ENCODE results near the gene CAPN9.

CAPN9 gene

GRCh38 chr1:230818367-230818766 is 71.2 kb downstream of the CAPN9 start:
- TF ChIP-seq CTCF (IDR thresholded peaks at IDR 0.05): no peak
- H3K27me3 ChIP-seq: peaks cover 13% of the 10 kb centered on the region
- H3K36me3 ChIP-seq: no peaks in the 10 kb centered on the region
- no peaks in the 10 kb centered on the region for H3K4me1 ChIP-seq (ENCODE audit: control insufficient read depth in 1 of 2, insufficient read depth in 1 of 2, low read depth in 1 of 2, low read length in 1 of 2)
- H3K27ac ChIP-seq: no peak overlapping the region
- H3K9me3 ChIP-seq: no peaks in the 10 kb centered on the region
- no peak overlapping the region for H3K4me3 ChIP-seq (ENCODE audit: low read depth in 1 of 2, low read length in 1 of 2)

- no peak overlapping the region for H3K4me3 ChIP-seq (ENCODE audit: low read depth in 1 of 2, low read length in 1 of 2)
- H3K27me3 ChIP-seq: peaks cover 13% of the 10 kb centered on the region
- no peaks in the 10 kb centered on the region for H3K4me1 ChIP-seq (ENCODE audit: control insufficient read depth in 1 of 2, insufficient read depth in 1 of 2, low read depth in 1 of 2, low read length in 1 of 2)
- no peaks in the 10 kb centered on the region for H3K9me3 ChIP-seq
- no peak for TF ChIP-seq CTCF (IDR thresholded peaks at IDR 0.05)
- H3K36me3 ChIP-seq: no peaks in the 10 kb centered on the region
- H3K27ac ChIP-seq: no peak overlapping the region
Measured at GRCh38 chr1:230818901-230819300, 71.7 kb downstream of the CAPN9 start.

- TF ChIP-seq CTCF (IDR thresholded peaks at IDR 0.05): no peak
- Histone ChIP-seq H3K4me3 (ENCODE audit: low read depth in 1 of 2, low read length in 1 of 2) (no peak overlapping the region), H3K27me3 (peaks cover 12% of the 10 kb centered on the region), H3K36me3 (no peaks in the 10 kb centered on the region), H3K27ac (no peak overlapping the region), H3K9me3 (no peaks in the 10 kb centered on the region), H3K4me1 (ENCODE audit: control insufficient read depth in 1 of 2, insufficient read depth in 1 of 2, low read depth in 1 of 2, low read length in 1 of 2) (no peaks in the 10 kb centered on the region)
Measured at GRCh38 chr1:230819976-230820375, 72.8 kb downstream of the CAPN9 start.

- H3K27me3 ChIP-seq: peaks cover 6% of the 10 kb centered on the region
- no peak overlapping the region for H3K27ac ChIP-seq
- H3K4me1 ChIP-seq (ENCODE audit: control insufficient read depth in 1 of 2, insufficient read depth in 1 of 2, low read depth in 1 of 2, low read length in 1 of 2): peaks cover 4 to 6% of the 10 kb centered on the region in 2 experiments
- no peak for TF ChIP-seq CTCF (IDR thresholded peaks at IDR 0.05)
- H3K4me3 ChIP-seq (ENCODE audit: low read depth in 1 of 2, low read length in 1 of 2): no peak overlapping the region
- H3K36me3 ChIP-seq: no peaks in the 10 kb centered on the region
- H3K9me3 ChIP-seq: no peaks in the 10 kb centered on the region
Measured at GRCh38 chr1:230820568-230820967, 73.4 kb downstream of the CAPN9 start.

GRCh38 chr1:230821346-230821745 is 74.2 kb downstream of the CAPN9 start:
- no peaks in the 10 kb centered on the region for H3K27me3 ChIP-seq
- no peak for TF ChIP-seq CTCF (IDR thresholded peaks at IDR 0.05)
- no peak overlapping the region for H3K27ac ChIP-seq
- no peak overlapping the region for H3K4me3 ChIP-seq (ENCODE audit: low read depth in 1 of 2, low read length in 1 of 2)
- peaks cover 7 to 8% of the 10 kb centered on the region in 2 experiments for H3K4me1 ChIP-seq (ENCODE audit: control insufficient read depth in 1 of 2, insufficient read depth in 1 of 2, low read depth in 1 of 2, low read length in 1 of 2)
- no peaks in the 10 kb centered on the region for H3K36me3 ChIP-seq
- H3K9me3 ChIP-seq: no peaks in the 10 kb centered on the region

GRCh38 chr1:230822092-230822581 is 74.9 kb downstream of the CAPN9 start:
- Histone ChIP-seq H3K4me3 (ENCODE audit: low read depth in 1 of 2, low read length in 1 of 2) (no peak overlapping the region), H3K36me3 (no peaks in the 10 kb centered on the region), H3K27ac (no peak overlapping the region), H3K27me3 (no peaks in the 10 kb centered on the region), H3K4me1 (ENCODE audit: control insufficient read depth in 1 of 2, insufficient read depth in 1 of 2, low read depth in 1 of 2, low read length in 1 of 2) (peaks cover 7 to 8% of the 10 kb centered on the region in 2 experiments), H3K9me3 (no peaks in the 10 kb centered on the region)
- no peak for TF ChIP-seq CTCF (IDR thresholded peaks at IDR 0.05)

Data from neutrophil (primary cell).